GM19025 (cell line): ENCODE data around the gene CREBBP.

Source experiments
- ATAC-seq: cut with Tn5 transposase; IDR thresholded peaks from one replicate; pipeline ENCODE4 v1.9.1; 2021; ENCODE audit warnings: mild to moderate bottlenecking, low read depth, moderate library complexity; ENCODE audit not compliant: unreplicated experiment

Gene CREBBP

DNA sequence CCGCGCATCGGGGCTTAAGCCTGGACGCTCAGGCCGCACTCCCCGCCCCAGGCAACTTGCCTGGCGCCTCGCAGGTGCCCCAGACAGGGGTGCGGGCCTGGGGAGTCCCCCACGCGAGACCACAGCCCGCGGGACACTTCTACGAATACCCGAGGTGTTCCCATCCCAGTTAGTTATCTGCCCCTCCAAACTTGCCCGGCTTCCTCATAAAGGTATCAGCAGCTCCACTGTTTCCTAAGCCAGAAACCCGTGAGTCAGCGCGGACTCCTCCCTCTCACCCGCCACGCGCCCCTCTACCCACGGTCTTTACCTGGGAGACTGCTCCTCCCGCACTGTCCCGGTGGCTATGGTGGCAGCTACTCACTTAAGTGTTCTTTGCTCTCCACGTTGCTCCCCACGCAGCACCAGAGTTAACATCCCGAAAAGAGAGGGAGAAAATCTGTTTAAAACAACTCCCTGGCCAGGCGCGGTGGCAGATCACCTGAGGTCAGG, 1.0 kb upstream of the CREBBP start:
- no peak for ATAC-seq

- peak; percentile 50 for ATAC-seq
Observed at GRCh38 chr16:3879887-3880564, 487 bp downstream of the CREBBP start.

- no peak for ATAC-seq
Observed at GRCh38 chr16:3879258-3879886, 1.1 kb downstream of the CREBBP start.

DNA sequence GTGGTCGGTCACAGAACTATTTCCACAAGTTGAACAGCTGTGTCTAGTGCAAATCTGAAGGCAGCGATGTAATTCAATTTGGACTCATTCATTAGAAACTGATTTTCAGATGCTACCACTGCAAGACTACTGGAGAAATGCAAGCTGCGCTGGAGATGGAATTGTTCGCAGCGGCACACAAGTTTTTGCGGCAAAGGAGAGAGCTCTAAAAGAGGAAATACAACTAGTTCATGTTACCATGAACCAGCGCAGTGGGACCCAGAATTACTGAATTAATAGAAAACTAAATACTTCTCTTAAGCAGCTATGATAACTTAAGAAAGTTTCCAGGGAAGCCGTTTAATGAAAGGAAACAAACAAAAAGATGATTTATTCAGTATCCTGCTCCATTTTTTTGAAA, 1.9 kb downstream of the CREBBP start:
- ATAC-seq = no peak

DNA sequence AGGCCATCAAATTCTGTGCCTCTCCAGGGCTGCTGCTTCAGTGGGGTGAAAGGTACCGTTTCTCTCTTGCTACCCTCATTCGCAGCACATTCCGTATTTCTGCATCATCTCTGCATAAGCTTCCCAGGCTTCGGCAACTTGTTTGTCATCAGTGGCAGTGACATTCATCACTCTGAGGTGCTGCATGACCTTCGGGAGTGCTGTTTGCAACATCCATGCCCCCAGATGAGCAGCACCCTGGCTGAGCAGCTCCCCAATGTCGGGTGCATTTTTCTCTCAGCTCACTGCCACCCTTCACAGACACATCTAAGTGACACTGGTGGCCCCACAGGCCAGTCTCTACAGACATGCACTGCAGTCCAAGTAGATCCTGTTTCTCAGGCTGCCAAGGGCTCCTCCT, 3.8 kb downstream of the CREBBP start:
- ATAC-seq = no peak

DNA sequence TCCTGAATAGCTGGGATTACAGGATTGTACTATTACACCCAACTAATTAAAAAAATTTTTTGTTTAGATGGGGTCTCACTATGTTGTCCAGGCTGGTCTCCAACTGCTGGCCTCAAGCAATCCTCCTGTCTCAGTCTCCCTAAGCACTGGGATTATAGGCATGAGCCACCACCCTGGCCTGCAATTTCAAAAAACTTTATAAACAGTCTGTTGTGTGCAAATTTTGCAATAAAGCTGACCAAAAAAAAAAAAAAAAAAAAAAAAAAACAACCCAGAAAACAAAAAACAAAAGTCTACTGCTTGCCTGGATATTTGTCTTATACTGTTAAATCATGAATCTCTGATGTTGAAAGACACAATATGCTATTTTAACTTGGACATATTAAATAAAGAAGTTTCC, 4.4 kb downstream of the CREBBP start:
- no peak for ATAC-seq

DNA sequence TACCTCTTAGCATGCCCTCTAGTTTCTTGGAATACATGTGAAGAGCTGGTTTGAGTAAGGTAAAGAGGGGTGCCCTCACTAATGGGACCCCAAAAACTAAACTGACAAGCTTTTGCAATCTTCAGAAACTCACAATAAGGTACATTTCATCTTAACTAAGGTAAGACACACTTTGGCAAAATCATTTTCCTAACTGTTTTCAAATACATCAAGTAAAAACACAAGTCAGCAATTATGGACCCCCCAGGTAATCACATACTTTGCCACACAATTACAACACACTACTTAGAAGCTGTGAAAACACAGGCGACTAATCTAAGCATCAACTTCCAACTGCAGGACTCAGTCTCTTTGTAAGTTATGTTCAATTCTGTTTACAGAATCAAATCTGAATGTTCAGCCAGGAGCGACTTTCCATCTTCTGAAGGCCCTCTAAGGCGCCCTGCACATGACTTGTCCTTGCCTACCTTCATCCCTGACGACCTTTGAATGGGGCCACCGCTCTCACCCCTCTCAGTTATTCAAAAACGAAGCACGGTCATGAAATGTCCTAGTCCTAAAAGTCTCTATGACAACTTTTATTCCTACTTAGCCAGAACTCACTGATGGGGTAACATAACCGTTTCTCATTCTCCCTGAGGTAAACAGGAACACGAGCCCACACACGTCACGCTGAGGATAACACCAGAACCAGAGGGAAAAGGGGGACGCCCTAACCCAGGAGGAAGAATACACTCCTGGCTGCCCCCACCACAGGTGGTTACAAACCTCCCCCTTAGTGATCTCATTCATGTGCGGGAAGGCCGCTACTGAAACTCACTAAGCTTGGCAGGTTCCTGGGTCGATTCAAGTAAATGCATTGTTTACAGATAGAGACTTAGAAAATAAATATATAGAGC, 5.5 kb downstream of the CREBBP start:
- ATAC-seq = no peak

DNA sequence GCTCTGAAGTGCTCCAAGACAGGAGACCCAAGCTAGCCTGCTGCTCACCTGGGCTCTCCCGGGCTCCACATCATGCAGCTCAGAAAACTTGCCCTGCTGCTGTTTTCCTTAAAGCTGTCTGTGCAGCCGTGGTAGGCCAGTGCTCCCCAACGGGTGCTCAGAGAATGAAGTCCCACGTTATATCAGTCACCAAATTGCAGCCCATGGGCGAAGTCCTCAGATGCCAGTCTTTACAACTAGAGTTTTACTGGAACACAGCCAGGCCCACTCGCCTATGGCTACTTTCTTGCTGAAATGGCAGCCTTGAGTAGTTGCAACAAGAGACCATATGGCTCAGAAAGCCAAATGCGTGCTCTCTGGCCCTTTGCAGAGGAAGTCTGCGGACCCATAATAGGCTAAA, 6.3 kb downstream of the CREBBP start:
- ATAC-seq = no peak

- ATAC-seq = no peak
Observed at GRCh38 chr16:3873482-3874173, 6.9 kb downstream of the CREBBP start.

DNA sequence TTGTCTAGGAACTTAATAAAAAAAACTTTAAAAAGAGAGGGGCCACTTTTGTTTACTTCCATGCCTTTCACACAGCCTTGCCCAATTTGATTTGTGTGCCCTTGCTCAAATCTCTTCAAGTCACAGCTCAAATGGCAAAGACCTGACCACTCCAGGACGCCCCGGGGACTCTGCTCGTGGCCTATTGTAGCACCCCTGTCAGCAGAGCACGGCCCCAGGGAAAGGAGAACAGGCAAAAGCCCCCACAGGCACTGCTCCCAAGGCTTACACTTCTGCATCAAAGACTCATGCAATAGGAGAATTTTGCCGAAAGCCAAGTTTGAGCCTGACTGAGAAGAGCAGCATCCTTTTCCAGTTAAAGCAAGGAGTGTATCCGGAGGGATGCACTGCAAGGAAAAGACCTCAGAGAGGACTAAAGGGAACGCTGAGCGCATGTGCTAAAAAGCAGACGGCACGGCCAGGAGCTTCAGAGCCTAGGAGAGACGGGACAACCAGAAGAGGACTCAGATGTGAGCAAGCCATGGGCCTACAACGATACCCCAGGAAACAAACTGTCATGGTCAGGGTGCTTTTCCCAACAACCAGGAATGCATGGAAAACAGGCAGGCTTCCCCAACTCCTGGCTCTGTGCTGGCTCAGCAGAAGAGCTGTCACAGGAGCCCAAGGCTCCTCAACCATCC, 8.2 kb downstream of the CREBBP start:
- ATAC-seq = no peak

DNA sequence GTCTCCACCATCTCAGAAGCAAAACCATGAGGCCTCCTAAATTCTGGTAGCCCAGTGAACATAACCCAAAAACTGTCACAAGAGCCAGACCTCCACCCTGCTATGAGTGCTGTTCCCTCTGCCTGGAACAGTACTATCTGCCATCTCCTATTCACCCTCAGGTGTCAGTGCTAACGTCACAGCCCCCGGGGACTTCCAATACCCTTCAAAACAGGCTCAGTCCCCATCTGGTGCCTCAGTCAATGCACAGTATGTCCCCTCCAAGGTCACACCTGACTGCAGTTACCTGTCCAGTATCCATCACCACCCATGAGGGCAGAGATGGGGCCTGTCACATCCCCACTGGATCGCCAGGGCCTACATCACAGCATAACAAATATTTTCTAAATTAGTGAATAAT, 11.5 kb downstream of the CREBBP start:
- ATAC-seq = no peak

DNA sequence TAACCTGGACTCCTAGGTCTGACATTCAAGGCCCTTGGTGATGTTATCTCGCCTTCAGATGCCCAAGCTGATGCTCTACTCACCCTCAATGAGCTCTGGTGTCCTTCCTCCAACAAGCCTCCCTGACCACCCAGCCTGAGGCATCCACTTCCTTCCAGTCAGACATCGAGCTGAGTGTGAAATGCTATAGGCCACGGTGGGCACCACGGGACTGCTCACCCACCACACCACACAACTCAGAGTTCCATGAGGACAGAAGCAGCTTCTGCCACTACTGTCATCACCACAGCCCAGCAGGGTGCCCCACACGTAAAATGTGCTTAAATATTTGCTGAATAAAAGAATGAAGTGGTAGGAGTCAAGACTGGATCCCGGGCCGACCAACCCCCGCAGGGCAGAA, 12.0 kb downstream of the CREBBP start:
- no peak for ATAC-seq

- no peak for ATAC-seq
Observed at GRCh38 chr16:3866703-3867431, 13.6 kb downstream of the CREBBP start.

DNA sequence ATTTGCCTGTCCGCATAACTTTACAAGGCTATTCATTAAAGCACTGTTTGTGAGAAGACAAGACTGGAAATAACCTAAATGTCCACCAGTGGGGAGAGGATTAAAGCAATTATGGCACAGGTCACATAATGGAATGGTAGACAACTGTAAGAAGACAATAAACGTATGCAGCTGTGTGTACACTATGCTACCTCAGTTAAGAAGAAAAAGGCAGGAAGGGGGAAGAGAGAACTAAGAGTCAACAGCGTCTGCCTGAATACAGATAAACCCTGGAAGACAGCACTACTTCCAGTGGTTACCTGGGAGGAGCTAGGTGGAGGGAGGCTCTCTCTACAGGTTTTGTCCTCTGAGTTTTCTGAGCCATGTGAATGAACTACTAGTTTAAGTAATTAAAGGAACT, 15.3 kb downstream of the CREBBP start:
- ATAC-seq = no peak

- ATAC-seq = no peak
Observed at GRCh38 chr16:3864562-3864961, 16.0 kb downstream of the CREBBP start.

- no peak for ATAC-seq
Observed at GRCh38 chr16:3863587-3863986, 16.9 kb downstream of the CREBBP start.

- no peak for ATAC-seq
Observed at GRCh38 chr16:3861808-3862451, 18.6 kb downstream of the CREBBP start.

- no peak for ATAC-seq
Observed at GRCh38 chr16:3859889-3860288, 20.6 kb downstream of the CREBBP start.

- no peak for ATAC-seq
Observed at GRCh38 chr16:3858801-3859200, 21.7 kb downstream of the CREBBP start.
